RWPE2 (cell line): Measurements from ENCODE around the gene SLC30A5.
"Not testable (repeated sequence)": the region's sequence is repeated elsewhere in the genome, so short reads cannot be mapped to it uniquely, and the experiment has no call there.

Experiments used
- ATAC-seq: fragments of 200-7000 bp; cut with Tn5 transposase; 3 replicates; pipeline ENCODE4 v1.9.1; 2021; ENCODE audit warnings: low read depth
- DNase-seq: peaks from one replicate; pipeline ENCODE4 v3.0.0-alpha.2; 2020; ENCODE audit warnings: low spot score
- H3K27ac ChIP-seq: fragments of 450-650 bp; 2 replicates; pipeline ENCODE4 v1.5.1; 2017; ENCODE audit warnings: mild to moderate bottlenecking; ENCODE audit not compliant: poor library complexity, severe bottlenecking
- H3K27me3 ChIP-seq: fragments of 250-450 bp; sonication (Bioruptor Pico); 2 replicates; pipeline ENCODE4 v1.5.1; 2021; ENCODE audit warnings: mild to moderate bottlenecking, moderate library complexity; ENCODE audit not compliant: insufficient read depth, poor library complexity, severe bottlenecking
- H3K36me3 ChIP-seq: fragments of 250-450 bp; sonication (Bioruptor Pico); 2 replicates; pipeline ENCODE4 v1.5.1; 2020; ENCODE audit warnings: low read depth, mild to moderate bottlenecking, moderate library complexity
- H3K4me1 ChIP-seq: fragments of 250-450 bp; sonication (Bioruptor Pico); 2 replicates; pipeline ENCODE4 v1.5.1; 2021; ENCODE audit warnings: mild to moderate bottlenecking, moderate library complexity; ENCODE audit not compliant: insufficient read depth, poor library complexity, severe bottlenecking
- H3K4me3 ChIP-seq: fragments of 250-450 bp; sonication (Bioruptor Pico); 2 replicates; pipeline ENCODE4 v1.5.1; 2021; ENCODE audit warnings: mild to moderate bottlenecking, moderate library complexity; ENCODE audit not compliant: severe bottlenecking
- H3K9me3 ChIP-seq: fragments of 250-450 bp; sonication (Bioruptor Pico); 2 replicates; pipeline ENCODE4 v1.5.1; 2021; ENCODE audit warnings: mild to moderate bottlenecking, moderate library complexity; ENCODE audit not compliant: severe bottlenecking
- TF ChIP-seq, protein P1 (sequence below): fragments of 450-650 bp; IDR thresholded peaks from one replicate; pipeline ENCODE4 v1.5.1; 2017; ENCODE audit warnings: mild to moderate bottlenecking, moderate library complexity; ENCODE audit not compliant: poor library complexity, severe bottlenecking

The SLC30A5 gene

DNA sequence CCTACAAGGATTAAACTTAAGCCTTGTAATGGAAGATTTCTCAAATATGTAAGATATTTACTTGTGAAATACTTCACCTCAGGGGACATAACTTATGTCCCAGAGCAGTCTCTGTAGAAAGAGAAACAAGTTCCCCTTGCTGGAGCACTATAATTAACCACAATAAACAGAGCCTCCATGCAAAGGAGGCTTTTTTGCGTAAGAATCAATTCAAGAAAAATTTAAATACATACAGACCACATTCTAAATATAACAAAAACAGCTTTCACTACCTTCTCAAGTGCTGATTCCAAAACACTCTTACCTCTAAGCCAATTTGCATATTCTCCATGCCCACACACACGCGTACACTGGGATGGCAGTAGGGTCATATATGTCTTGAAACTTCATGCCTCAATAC is 42.5 kb downstream of the SLC30A5 start:
- H3K27me3 ChIP-seq, result no peaks in the 10 kb centered on the region
- ATAC-seq (no peak), DNase-seq (no peak)
- no peak overlapping the region for H3K27ac ChIP-seq
- no peaks in the 10 kb centered on the region for H3K36me3 ChIP-seq
- TF ChIP-seq, protein P1, sequence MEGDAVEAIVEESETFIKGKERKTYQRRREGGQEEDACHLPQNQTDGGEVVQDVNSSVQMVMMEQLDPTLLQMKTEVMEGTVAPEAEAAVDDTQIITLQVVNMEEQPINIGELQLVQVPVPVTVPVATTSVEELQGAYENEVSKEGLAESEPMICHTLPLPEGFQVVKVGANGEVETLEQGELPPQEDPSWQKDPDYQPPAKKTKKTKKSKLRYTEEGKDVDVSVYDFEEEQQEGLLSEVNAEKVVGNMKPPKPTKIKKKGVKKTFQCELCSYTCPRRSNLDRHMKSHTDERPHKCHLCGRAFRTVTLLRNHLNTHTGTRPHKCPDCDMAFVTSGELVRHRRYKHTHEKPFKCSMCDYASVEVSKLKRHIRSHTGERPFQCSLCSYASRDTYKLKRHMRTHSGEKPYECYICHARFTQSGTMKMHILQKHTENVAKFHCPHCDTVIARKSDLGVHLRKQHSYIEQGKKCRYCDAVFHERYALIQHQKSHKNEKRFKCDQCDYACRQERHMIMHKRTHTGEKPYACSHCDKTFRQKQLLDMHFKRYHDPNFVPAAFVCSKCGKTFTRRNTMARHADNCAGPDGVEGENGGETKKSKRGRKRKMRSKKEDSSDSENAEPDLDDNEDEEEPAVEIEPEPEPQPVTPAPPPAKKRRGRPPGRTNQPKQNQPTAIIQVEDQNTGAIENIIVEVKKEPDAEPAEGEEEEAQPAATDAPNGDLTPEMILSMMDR, result no peak
- H3K4me1 ChIP-seq, result no peaks in the 10 kb centered on the region
- no peaks in the 10 kb centered on the region for H3K9me3 ChIP-seq
- no peak overlapping the region for H3K4me3 ChIP-seq

DNA sequence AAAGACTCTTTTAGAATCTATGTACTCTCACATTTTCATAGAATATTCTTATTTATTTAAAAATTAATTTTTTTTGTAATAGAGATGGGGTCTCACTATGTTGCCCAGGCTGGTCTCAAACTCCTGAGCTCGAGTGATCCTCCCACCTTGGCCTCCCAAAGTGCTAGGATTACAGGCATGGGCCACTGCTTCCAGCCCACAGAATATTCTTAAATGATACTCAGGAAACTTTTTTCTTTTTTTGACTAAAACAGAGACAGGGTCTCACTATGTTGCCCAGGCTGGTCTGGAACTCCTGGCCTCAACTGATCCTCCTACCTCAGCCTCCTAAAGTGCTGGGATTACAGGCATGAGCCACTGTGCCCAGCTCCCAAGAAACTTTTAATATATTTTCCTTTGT is 43.4 kb downstream of the SLC30A5 start:
- H3K36me3 ChIP-seq, H3K9me3 ChIP-seq, H3K4me3 ChIP-seq, ATAC-seq, H3K27ac ChIP-seq, H3K27me3 ChIP-seq, DNase-seq, H3K4me1 ChIP-seq: not testable (repeated sequence)

DNA sequence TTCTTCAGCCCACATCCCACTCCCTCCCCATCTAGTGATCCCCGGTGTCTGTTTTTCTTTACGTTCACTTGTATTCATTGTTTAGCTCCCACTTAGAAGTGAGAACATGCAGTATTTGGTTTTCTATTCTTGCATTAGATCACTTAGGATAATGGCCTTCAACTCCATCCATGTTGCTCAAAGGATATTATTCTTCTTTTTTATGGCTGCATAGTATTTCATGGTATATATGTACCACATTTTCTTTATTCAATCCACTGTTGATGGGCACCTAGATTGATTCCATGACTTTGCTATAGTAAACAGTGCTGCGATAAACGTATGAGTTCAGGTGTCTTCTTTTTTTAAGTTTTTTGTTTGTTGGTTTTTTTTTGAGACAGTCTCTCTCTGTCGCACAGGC is 44.0 kb downstream of the SLC30A5 start:
- H3K4me1 ChIP-seq, result no peaks in the 10 kb centered on the region
- H3K4me3 ChIP-seq, result no peak overlapping the region
- H3K27ac ChIP-seq, result no peak overlapping the region
- ATAC-seq (no peak), DNase-seq (no peak)
- H3K9me3 ChIP-seq, result no peaks in the 10 kb centered on the region
- TF ChIP-seq, protein P1, result no peak
- H3K36me3 ChIP-seq, result no peaks in the 10 kb centered on the region
- H3K27me3 ChIP-seq, result no peaks in the 10 kb centered on the region

DNA sequence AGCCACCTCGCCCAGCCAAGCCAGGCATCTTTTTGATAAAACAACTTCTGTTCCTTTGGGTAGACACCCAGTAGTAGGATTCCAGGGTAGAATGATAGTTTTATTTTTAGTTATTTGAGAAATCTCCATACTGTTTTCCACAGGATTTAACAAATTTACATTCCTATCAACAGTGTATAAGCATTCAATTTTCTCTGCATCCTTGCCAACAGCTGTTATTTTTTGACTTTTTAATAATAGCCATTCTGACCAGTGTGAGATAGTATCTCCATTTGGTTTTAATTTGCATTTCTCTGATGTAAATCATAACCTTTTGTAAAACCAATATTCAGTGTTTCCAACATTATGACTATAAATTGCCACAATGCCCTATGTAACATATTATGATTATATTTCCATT is 45.0 kb downstream of the SLC30A5 start:
- no peaks in the 10 kb centered on the region for H3K27me3 ChIP-seq
- H3K36me3 ChIP-seq, result no peaks in the 10 kb centered on the region
- H3K9me3 ChIP-seq, result no peaks in the 10 kb centered on the region
- H3K4me3 ChIP-seq, result no peak overlapping the region
- no peak for DNase-seq
- TF ChIP-seq, protein P1, result no peak
- no peak overlapping the region for H3K27ac ChIP-seq
- no peaks in the 10 kb centered on the region for H3K4me1 ChIP-seq
- no peak for ATAC-seq

DNA sequence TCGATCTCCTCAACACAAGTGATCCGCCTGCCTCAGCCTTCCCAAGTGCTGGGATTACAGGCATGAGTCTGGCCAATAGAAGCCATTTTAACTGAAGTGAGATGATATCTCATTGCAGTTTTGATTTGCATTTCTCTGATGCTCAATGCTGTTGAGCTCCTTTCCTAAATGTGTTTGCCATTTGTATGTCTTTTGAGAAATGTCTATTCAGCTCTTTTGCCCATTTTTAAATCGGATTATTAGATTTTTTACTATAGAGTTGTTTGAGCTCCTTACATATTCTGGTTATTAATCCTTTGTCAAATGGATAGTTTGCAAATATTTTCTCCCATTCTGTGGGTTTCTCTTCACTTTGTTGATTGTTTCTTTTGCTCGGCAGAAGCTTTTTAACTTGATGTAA is 46.4 kb downstream of the SLC30A5 start:
- not testable (repeated sequence) for H3K27me3 ChIP-seq, H3K36me3 ChIP-seq, DNase-seq, H3K4me1 ChIP-seq, H3K4me3 ChIP-seq, H3K27ac ChIP-seq, H3K9me3 ChIP-seq, ATAC-seq

DNA sequence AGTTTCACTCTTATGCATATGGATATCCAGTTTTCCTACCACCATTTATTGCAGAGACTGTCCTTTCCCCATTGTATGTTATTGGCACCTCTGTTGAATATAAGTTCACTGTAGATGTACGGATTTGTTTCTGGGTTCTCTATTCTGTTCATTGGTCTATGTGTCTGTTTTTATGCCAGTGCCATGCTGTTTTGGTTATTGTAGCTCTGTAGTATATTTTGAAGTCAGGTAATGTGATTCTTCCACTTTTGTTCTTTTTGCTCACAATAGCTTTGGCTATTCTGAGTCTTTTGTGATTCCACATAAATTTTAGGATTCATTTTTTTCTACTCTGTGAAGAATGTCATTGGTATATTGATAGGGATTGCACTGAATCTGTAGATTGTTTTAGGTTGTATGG is 47.0 kb downstream of the SLC30A5 start:
- H3K27me3 ChIP-seq, result no peaks in the 10 kb centered on the region
- no peak overlapping the region for H3K4me3 ChIP-seq
- no peaks in the 10 kb centered on the region for H3K4me1 ChIP-seq
- no peak for DNase-seq
- H3K9me3 ChIP-seq, result no peaks in the 10 kb centered on the region
- no peak overlapping the region for H3K27ac ChIP-seq
- no peak for ATAC-seq
- TF ChIP-seq, protein P1, result no peak
- no peaks in the 10 kb centered on the region for H3K36me3 ChIP-seq

DNA sequence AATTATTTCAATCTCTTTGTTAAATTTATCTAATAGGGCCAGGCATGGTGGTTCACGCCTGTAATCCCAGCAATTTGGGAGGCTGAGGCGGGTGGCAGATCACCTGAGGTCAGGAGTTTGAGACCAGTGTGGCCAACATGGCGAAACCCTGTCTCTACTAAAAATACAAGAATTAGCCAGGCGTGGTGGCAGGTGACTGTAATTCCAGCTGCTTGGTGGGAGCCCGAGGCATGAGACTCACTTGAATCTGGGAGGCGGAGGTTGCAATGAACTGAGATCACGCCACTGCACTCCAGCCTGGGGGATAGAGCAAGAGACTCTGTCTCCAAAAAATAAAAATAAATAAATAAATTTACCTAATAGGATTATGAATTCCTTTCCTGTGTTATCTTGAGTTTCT is 54.8 kb downstream of the SLC30A5 start:
- H3K9me3 ChIP-seq, H3K4me3 ChIP-seq, DNase-seq, ATAC-seq, H3K27ac ChIP-seq, H3K36me3 ChIP-seq, H3K4me1 ChIP-seq, H3K27me3 ChIP-seq: not testable (repeated sequence)
